ENCODE data around the gene RNF123.
A peak's percentile ranks its signal among the peaks of the same experiment; 100 is the strongest.

RNF123 gene

DNA sequence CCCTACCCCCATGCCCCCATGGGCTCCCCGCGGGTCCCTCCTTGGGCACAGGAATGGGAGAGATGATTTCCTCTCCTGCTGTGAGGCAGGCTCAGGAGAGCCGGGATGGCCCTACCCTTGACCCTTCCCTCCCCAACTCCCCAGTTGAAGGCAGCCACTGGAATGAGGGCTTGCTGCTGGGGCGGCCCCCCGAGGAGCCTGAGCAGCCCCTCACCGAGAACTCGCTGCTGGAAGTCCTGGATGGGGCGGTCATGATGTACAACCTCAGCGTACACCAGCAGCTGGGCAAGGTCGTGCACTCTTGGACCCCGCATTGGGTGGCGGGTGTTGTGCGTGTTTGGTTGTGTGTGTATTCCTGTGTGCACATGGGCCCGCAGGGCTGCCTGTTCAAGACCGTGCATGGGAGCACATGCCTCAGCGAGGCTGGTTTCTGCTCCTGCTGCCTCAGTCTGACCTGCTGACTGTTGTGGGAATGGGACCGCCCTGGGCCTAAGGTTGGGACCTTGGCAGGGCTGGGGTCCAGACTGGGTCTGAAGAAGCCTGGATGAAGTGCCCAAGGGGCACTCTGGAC is 16.1 kb downstream of the RNF123 start:
- no peak for DNase-seq

- no peak for DNase-seq
These were observed 17.2 kb downstream of the RNF123 start for GRCh38 chr3:49706456-49707112.

GRCh38 chr3:49707113-49707480 is 17.7 kb downstream of the RNF123 start:
- no peak for DNase-seq

DNA sequence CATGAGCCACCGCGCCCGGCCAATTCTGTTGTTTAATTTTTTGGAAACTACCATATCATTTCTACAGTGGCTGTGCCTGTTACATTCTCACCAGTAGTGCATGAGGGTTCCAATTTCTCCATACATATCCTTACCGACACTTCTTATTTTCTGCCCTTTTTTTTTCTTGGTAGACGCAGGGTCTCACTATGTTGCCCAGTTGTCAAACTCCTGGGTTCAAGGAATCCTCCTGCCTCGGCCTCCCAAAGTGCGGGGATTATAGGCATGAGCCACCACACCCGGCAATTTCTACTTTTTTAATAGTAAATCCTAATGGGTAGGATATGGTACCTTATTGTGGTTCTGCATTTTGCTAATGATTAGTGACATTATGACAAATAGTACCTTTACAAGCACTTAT is 20.5 kb downstream of the RNF123 start:
- DNase-seq, result no peak

DNA sequence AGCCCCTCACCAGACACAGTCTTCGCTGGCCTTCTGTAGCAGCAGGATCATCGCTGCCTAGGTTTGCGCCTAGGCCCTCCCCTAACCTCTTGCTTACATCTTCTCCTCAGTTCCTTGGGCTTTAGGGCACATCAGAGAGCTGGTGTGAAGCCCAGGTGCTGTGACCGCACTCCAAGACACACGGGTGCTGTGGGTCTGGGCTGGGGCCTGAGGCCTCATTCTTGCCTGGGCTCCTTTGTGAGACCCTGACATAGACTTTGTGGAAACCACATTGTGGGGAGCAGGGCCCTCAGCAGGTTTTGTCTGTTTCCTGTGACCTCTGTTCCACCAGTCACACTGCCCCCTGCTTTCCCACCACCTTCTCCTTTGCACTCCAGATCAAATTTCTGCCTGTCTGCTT is 22.1 kb downstream of the RNF123 start:
- no peak for DNase-seq

- no peak for DNase-seq
These were observed 22.8 kb downstream of the RNF123 start for GRCh38 chr3:49712166-49712565.

DNA sequence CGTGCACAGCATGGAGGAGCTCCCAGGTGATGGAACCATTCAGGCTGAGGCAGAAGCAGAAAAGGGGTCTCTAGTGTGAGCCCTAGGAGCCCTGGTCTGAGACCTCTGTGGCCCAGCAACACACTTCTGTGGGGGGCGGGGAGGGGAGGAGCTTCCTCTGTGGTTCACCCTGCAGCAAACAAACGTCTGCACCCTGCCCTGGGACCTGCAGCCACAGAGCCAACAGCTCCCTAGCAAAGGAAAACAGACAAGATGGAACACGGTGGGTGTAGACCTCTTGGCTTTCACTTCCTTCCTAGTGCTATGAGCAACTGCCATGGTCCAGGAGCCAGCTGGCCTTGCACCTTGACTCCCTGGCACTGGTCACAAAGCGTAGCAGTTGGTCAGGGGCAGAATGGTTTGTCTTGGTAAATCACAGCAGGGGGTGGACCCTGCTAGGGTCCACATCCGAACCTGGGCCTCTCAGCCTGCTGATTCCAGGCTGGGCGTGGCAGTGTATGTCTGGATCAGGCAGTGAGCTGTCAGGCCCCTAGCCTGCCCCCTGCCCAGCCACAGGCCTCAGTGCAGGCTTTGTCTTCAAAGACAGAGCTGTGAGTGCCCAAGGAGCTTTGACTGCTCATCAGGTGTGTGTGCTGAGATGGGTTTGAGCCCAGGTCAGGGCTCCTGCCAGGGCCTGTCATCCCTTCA is 23.4 kb downstream of the RNF123 start:
- no peak for DNase-seq

DNA sequence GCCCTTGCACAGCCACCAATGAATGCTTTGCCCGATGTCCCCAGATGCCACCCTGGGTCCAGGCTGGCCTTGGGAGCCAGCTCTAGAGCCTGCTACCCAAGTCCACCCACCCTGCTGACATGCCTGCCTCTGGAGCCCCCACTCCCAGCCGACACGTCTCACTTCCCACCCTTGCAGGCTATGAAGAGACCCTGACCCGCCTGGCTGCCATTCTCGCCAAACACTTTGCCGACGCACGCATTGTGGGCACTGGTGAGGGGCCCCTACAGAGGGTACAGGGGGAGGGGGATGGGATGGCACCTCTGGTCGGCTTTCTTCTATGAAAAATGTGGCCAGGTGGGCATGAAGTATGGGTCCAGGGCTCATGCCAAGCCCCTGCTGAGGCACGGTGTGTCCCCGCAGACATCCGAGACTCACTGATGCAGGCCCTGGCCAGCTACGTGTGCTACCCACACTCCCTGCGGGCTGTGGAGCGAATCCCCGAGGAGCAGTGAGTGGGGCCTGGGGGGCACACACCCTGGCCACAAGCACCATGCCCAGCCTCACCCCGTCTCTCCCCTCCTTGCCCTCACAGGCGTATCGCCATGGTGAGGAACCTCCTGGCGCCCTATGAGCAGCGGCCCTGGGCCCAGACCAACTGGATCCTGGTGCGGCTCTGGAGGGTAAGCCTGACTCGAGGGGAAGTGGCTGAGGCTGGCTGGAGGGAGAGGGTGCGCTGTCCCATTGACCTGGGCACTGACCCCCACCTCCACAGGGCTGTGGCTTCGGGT is 24.2 kb downstream of the RNF123 start:
- no peak for DNase-seq

- DNase-seq, result no peak
These were observed 25.6 kb downstream of the RNF123 start for GRCh38 chr3:49714728-49715550.

DNA sequence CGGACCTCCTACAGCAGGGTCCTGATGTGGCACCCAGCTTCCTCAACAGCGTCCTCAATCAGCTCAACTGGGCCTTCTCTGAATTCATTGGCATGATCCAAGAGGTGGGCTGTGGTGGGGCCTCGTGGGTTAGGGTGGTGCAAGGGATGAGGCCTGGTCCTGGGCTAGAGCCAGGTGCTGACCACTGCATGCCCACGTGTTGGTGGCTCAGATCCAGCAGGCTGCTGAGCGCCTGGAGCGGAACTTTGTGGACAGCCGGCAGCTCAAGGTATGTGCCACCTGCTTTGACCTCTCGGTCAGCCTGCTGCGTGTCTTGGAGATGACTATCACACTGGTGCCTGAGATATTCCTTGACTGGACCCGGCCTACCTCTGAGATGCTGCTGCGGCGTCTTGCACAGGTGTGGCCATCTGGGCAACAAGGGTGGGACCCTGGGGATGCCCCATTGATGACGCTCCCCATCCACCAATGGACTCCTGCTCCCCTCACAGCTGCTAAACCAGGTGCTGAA is 26.3 kb downstream of the RNF123 start:
- DNase-seq, result no peak

DNA sequence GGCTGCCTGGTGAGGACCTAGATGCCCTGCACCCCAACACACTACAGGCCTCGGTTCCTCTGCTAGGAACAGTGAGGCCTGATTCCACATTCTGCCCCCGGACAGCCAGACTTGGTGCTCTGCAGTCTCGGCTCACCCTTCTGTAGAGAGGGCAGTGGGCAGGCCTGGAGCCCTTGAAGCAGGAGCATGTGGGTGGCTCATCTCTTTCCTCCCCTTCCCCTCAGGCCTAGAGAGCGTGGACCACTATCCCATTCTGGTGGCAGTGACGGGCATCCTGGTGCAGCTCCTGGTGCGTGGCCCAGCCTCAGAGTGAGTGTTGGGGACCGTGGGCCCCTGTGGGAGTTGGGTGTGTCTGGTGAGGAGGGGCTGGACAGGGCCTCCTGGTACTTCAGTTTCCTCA is 26.8 kb downstream of the RNF123 start:
- no peak for DNase-seq

DNA sequence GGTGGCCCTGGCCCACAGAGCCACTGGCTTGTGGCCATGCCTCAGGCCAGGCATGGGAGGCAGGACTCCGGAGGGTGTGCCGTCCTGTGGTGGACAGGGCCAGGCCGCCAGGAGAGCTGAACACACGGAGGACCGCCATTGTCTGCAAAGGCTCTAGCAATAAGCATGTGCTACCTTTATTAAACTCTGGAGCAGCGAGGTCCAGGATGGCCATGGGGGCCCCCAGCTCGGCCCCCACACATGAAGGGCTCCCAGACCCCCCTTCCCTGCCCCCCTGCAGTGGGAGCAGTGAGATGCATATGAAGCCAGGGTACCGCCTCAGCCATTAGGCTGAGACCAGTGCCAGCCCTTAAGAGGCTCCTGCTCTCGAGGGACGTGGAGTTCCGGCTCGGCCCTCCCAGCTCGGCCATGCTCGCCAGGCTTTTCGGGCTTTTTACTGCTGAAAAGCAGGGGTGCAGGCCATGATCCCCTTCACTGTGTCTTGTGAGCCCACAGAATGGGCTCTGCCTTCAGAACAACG is 27.4 kb downstream of the RNF123 start:
- DNase-seq, result no peak

DNA sequence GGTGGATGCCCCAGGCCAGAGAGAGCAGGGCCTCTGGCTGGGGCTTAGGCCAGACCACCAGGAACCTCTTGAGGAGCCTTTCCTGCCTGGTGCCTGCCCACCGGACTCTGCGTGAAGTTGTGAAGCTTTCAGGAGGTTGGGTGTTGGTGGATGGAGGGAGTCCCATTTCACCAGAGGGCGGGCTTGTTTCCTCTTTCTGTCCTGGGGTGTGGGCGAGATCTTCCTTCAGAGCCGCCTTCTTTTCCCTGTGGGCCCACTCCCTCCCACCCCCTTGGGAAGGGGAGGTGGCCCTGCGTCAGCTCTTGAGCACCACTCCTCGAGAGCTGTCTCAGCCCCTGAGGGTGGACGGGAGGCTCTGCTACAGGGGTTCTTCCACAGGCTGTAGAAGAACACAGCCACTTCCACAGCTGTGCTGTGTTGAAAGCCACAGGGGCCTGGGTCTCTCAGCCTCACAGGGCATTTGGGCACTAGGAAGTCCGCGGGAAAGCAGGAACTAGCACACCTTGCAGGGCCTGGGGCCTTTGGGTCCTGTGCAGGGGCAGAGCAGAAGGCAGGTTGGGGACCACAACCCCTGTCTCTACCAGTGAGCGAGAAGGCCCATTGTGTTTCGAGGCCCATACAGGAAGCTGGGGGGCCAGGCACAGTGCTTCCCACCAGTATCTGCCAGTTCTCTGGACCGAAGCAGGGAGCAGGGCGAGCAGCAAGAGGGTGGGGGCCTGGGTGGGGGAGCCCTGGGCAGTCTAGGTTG is 28.0 kb downstream of the RNF123 start:
- DNase-seq, result no peak

DNA sequence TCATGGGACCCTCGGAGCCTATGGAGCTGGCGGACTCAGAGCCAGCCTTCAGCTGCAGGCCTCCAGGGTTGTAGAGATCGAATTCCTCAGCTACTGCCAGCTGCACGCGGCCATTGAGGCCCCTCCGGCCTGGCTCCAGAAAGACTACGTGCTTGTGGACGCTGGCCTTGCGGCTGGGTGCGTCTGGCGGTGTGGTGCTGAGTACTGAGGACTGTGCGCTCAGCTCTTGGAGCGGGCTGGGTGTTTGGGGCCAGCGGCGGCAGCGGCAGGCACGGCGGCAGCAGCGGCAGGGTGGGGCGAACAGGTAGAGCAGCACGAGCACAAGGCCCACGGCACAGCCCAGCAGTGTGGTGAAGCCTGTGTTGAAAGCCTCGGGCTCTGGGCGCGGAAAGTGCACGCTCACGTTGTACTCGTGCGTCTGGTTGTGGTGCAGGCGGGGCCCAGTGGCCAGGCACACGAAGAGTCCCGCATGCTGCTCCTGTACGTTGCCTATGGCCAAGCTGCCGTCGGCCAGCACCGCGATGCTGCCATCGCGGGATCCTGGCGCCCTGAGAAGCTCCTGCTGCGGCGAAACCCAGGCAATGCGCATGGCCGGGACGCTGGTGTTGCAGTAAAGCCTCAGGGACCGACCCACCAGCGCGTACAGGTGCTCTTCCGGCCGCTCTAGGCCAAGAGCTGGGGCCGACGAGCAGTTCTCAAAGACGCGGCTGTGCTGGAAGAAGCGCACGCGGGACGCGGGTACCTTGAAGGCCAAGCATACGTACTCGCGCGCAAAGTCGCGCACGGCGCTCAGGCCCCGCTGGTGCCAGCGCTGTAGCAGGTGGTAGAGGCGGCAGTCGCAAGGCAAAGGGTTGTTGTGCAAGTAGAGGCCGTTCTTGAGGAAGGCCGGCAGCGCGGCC is 28.9 kb downstream of the RNF123 start:
- no peak for DNase-seq

DNA sequence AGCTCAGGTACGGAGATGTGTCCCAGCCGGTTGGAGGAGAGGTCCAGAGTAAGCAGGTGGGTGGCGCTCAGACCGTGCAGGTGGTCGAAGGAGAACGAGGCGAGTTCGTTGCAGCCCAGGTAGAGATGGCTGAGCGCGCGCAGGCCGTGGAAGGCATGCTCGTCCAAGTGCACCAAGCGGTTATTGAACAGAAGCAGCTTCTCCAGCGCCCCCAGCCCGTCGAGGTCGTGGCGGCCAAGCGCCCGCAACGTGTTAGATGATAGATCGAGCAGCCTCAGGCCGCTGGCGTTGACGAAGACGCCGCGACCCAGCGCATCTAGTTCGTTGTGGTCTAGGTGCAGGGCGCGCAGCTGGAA is 29.5 kb downstream of the RNF123 start:
- no peak for DNase-seq

GRCh38 chr3:49719214-49719884 is 30.0 kb downstream of the RNF123 start, which contains the start of gene AMIGO3:
Gene AMIGO3, minus strand, starts transcription at chr3:49719684. Its CDS starts 219 bp downstream, at chr3:49719465.
- DNase-seq, result peak; percentile 39 to 77

- DNase-seq, result no peak
These were observed 31.7 kb downstream of the RNF123 start for GRCh38 chr3:49720855-49721595.

GRCh38 chr3:49721596-49721895 is 32.2 kb downstream of the RNF123 start:
- DNase-seq, result no peak
